T-cell (primary cell): ENCODE data around the gene HNRNPA1. TPM values are rescaled to one million over a fixed set of nuclear protein-coding genes. Genes with fewer than 3 reads are reported as not detected.
A peak's percentile ranks its signal among the peaks of the same experiment; 100 is the strongest.

Source experiments
- ATAC-seq, 4 experiments: fragments of 200-7000 bp in 3 of 4; fragments of 150-1000 bp in 1 of 4; cut with Tn5 transposase; replicated peaks in 1 of 4; 1 replicate in 3 of 4; 2 replicates in 1 of 4; pipeline ENCODE4 v1.10.0; 2021; ENCODE audit warnings: moderate library complexity in 3 of 4, mild to moderate bottlenecking in 2 of 4, moderate number of reproducible peaks in 1 of 4
- CTCF ChIA-PET, 2 donors: fragments of 300-600 bp; sonication (Branson Sonifier 250); formaldehyde crosslinking; loops; one replicate each; lab custom pipeline; 2022; ENCODE audit warnings: antibody characterized with exemption in 2 of 2; lab: Charles Lee
- POLR2A ChIA-PET, 2 donors: fragments of 300-600 bp; sonication (Branson Sonifier 250); formaldehyde crosslinking; loops; one replicate each; lab custom pipeline; 2022; ENCODE audit warnings: antibody characterized with exemption in 2 of 2; lab: Charles Lee
- DNase-seq, 35 experiments: peaks; one replicate each; pipeline versions ENCODE4 v3.0.0 to v3.0.0-alpha.2; 2013 to 2023
- H3K27ac ChIP-seq: one replicate; pipeline ENCODE4 v1.5.1; 2013; ENCODE audit warnings: low read length
- H3K27me3 ChIP-seq, 2 experiments: replicated peaks in 1 of 2; 1 replicate in 1 of 2; 2 replicates in 1 of 2; pipeline versions ENCODE4 v1.6.1 to v1.7.0; 2013; ENCODE audit warnings: low read length in 1 of 2, mixed read lengths in 1 of 2; ENCODE audit not compliant: control insufficient read depth in 2 of 2, insufficient read depth in 2 of 2; ENCODE audit errors: extremely low read depth in 1 of 2
- H3K36me3 ChIP-seq, 2 donors: 1 replicate in 1 of 2; 2 replicates in 1 of 2; pipeline versions ENCODE4 v1.6.1 to v1.7.0; 2013; ENCODE audit warnings: low read length in 1 of 2; ENCODE audit not compliant: control insufficient read depth in 2 of 2, insufficient read depth in 1 of 2; ENCODE audit errors: extremely low read depth in 1 of 2
- H3K4me1 ChIP-seq, 2 experiments: 1 replicate in 1 of 2; 2 replicates in 1 of 2; pipeline versions ENCODE4 v1.6.1 to v1.7.0; 2013; ENCODE audit warnings: low read length in 2 of 2, mixed read lengths in 1 of 2; ENCODE audit not compliant: insufficient read depth in 2 of 2, control insufficient read depth in 1 of 2; ENCODE audit errors: extremely low read depth in 1 of 2
- H3K4me3 ChIP-seq, 2 donors: 1 replicate in 1 of 2; 2 replicates in 1 of 2; pipeline versions ENCODE4 v1.5.1 to v1.7.0; 2013; ENCODE audit warnings: mild to moderate bottlenecking in 2 of 2, low read length in 1 of 2, moderate library complexity in 1 of 2; ENCODE audit not compliant: control insufficient read depth in 1 of 2; ENCODE audit errors: extremely low read depth in 1 of 2
- H3K9me3 ChIP-seq: 2 replicates; pipeline ENCODE4 v1.7.0; 2013
- H3K27ac Mint-ChIP-seq, 2 donors: one replicate each; pipeline ENCODE4 v1.8.0; 2020 to 2021; ENCODE audit warnings: mild to moderate bottlenecking in 2 of 2, mixed read lengths in 2 of 2
- H3K27me3 Mint-ChIP-seq, 2 donors: one replicate each; pipeline ENCODE4 v1.8.0; 2021 to 2022; ENCODE audit warnings: mixed read lengths in 2 of 2
- H3K36me3 Mint-ChIP-seq: one replicate; pipeline ENCODE4 v1.8.0; 2021; ENCODE audit warnings: mixed read lengths
- H3K4me1 Mint-ChIP-seq, 3 donors: one replicate each; pipeline ENCODE4 v1.8.0; 2020 to 2022; ENCODE audit warnings: mixed read lengths in 3 of 3, mild to moderate bottlenecking in 1 of 3
- H3K4me3 Mint-ChIP-seq, 3 donors: one replicate each; pipeline ENCODE4 v1.8.0; 2020 to 2022; ENCODE audit warnings: mild to moderate bottlenecking in 3 of 3, mixed read lengths in 3 of 3, moderate library complexity in 3 of 3
- H3K9me3 Mint-ChIP-seq, 3 donors: one replicate each; pipeline ENCODE4 v1.8.0; 2020 to 2022; ENCODE audit warnings: mixed read lengths in 3 of 3
- WGBS: methylation state at CpG from one replicate; pipeline ENCODE4 v1.1.5; 2013; ENCODE audit warnings: missing lambda C conversion rate; ENCODE audit not compliant: insufficient coverage; 5-methylcytosine and 5-hydroxymethylcytosine counted together
- total RNA-seq, 35 experiments: library from RNA in 6 of 35; stranded (reverse) in 6 of 35; fragments of 120-200 nt in 1 of 35; gene quantifications; one replicate each; pipeline versions ENCODE4 v1.2.1 to v1.2.4 and lab custom pipeline; 2013 to 2026

The HNRNPA1 gene
- total RNA-seq, 5 donors from 2014 or later (not counting 1 experiment from before 2014, with no cell fraction given), result 1,133 to 1,642 (median 1,239) TPM

DNA sequence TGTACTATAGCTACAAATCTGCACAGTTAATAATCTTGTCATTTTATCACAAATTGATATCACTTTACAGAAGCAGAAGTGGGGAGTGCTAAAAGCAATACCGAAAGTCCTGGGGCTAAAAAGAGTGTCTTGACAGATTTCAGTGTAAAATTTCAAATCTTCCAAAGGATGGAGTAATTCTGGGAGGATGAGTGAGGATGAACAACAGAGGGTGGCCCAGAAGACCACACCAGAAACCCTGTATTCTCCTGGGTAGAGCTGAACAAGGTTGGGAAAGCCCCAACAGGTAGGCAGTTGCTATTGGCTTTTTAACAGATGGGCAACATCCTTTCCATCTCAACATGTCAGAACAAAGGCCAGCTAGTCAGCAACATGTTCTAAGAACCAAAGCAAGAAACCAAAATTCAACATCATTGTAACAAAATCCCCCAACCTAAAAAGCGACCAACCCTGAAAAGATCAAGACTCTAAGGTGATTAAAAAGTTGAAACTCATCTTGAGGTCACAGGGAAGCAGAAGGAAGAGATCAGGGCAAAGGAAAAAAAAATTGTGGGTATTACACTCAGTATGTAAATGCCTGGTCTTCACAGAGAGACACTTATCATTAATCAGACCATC lies 39.4 kb upstream of the HNRNPA1 start:
- Mint-ChIP-seq H3K4me1 (no peaks in the 10 kb centered on the region), H3K4me3 (no peak overlapping the region), H3K27ac (no peak overlapping the region), H3K27me3 (no peaks in the 10 kb centered on the region), H3K9me3 (no peaks in the 10 kb centered on the region), H3K36me3 (peaks cover 28% of the 10 kb centered on the region)
- ATAC-seq (no peak), DNase-seq (no peak)
- Histone ChIP-seq H3K27ac (no peak overlapping the region), H3K9me3 (no peaks in the 10 kb centered on the region), H3K4me3 (no peak overlapping the region), H3K4me1 (no peaks in the 10 kb centered on the region), H3K27me3 (no peaks in the 10 kb centered on the region), H3K36me3 (peaks cover 6 to 34% of the 10 kb centered on the region in 2 donors)
- no CpG with 5 or more reads among the region's 2 CpGs for WGBS
- ChIA-PET CTCF (interaction anchor here in 1 of 2 donors (0.5 to 0.6 kb wide), 2 partner anchors 96 to 232 kb away, joined by 3 to 4 read pairs; partner anchors contain the start of gene HOXC8), POLR2A (no interaction called here)

DNA sequence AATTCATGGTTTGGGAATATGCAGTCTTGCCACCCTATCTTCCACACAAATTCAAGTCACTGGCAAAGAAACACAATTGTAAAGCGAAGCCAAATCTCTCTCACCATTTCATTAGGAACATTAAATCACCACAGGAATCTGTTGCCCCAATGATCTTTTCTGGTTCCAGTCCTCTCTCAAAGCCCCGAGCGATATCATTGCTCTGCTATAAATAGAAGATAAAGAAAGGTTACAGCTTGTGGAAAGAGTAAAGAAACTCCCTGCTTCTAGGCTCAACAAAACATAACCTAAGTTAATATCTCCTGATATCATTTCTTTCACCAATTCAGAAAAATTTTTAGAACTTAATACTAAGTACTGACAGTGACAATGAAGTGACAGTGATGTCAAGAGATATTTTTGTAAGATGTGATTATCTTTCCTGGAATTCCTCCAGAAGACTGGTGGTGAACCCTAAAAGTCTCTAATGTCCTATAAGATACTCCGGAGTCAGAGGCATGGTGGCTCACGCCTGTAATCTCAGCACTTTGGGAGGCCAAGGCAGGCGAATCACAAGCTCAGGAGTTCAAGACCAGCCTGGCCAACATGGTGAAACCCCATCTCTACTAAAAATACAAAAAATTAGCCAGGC lies 34.4 kb upstream of the HNRNPA1 start:
- POLR2A ChIA-PET, result no interaction called here
- Mint-ChIP-seq H3K4me1 (peaks cover 4 to 5% (median 5%) of the 10 kb centered on the region in 3 donors), H3K9me3 (no peaks in the 10 kb centered on the region), H3K36me3 (peaks cover 36% of the 10 kb centered on the region), H3K27ac (no peak overlapping the region), H3K4me3 (no peak overlapping the region), H3K27me3 (no peaks in the 10 kb centered on the region)
- H3K4me3 ChIP-seq, result no peak overlapping the region
- CTCF ChIA-PET, result interaction anchor here in 1 of 2 donors (0.7 kb wide), 1 partner anchor 11 kb away, joined by 7 read pairs; no protein-coding TSS in a partner anchor
- ATAC-seq, result no peak
- DNase-seq, result no peak
- H3K27me3 ChIP-seq, result no peaks in the 10 kb centered on the region
- H3K27ac ChIP-seq, result no peak overlapping the region
- H3K9me3 ChIP-seq, result no peaks in the 10 kb centered on the region
- H3K36me3 ChIP-seq, result peaks cover 5 to 24% of the 10 kb centered on the region in 2 donors
- 92% methylated on average over 2 of the region's 6 CpGs for WGBS
- peaks cover 0 to 5% of the 10 kb centered on the region in 2 experiments for H3K4me1 ChIP-seq

- Histone ChIP-seq H3K27me3 (no peaks in the 10 kb centered on the region), H3K36me3 (peaks cover 5 to 23% of the 10 kb centered on the region in 2 donors), H3K27ac (no peak overlapping the region), H3K4me1 (peaks cover 0 to 5% of the 10 kb centered on the region in 2 experiments), H3K9me3 (no peaks in the 10 kb centered on the region), H3K4me3 (no peak overlapping the region)
- CTCF ChIA-PET, result interaction anchor here in 1 of 2 donors (0.6 to 1.1 kb wide), 4 partner anchors 10 to 132 kb away, joined by 3 to 4 read pairs (median 4); partner anchors contain the start of gene COPZ1
- no peak for ATAC-seq
- DNase-seq, result no peak
- Mint-ChIP-seq H3K27ac (peak overlapping the region in 1 of 2 donors; percentile 71), H3K27me3 (no peaks in the 10 kb centered on the region), H3K9me3 (no peaks in the 10 kb centered on the region), H3K36me3 (peaks cover 36% of the 10 kb centered on the region), H3K4me3 (no peak overlapping the region), H3K4me1 (peaks cover 5 to 7% (median 6%) of the 10 kb centered on the region in 3 donors)
- POLR2A ChIA-PET, result no interaction called here
- WGBS, result no CpG with 5 or more reads among the region's 5 CpGs
Observed at GRCh38 chr12:54249489-54249888, 31.0 kb upstream of the HNRNPA1 start.

- Mint-ChIP-seq H3K4me3 (no peak overlapping the region), H3K9me3 (no peaks in the 10 kb centered on the region), H3K36me3 (peaks cover 41% of the 10 kb centered on the region), H3K27ac (no peak overlapping the region), H3K27me3 (no peaks in the 10 kb centered on the region), H3K4me1 (peaks cover 5 to 10% (median 7%) of the 10 kb centered on the region in 3 donors)
- Histone ChIP-seq H3K36me3 (peaks cover 5 to 37% of the 10 kb centered on the region in 2 donors), H3K4me3 (no peak overlapping the region), H3K27me3 (no peaks in the 10 kb centered on the region), H3K9me3 (no peaks in the 10 kb centered on the region), H3K27ac (no peak overlapping the region), H3K4me1 (peaks cover 0 to 5% of the 10 kb centered on the region in 2 experiments)
- ChIA-PET POLR2A (interaction anchor here (0.6 to 0.8 kb wide), 4 partner anchors 29 to 360 kb away, joined by 3 to 9 read pairs (median 6); partner anchors contain the start of gene HNRNPA1 (in 1 of the 2)), CTCF (interaction anchor here (0.5 to 2.5 kb wide), 33 partner anchors 8 to 264 kb away, joined by 3 to 29 read pairs (median 4); partner anchors contain the start of genes COPZ1 (in 2 of the 2), CBX5 (in 1 of the 2) and HNRNPA1 (in 1 of the 2))
- ATAC-seq (peak; percentile 55 to 70 (median 60)), DNase-seq (peak in 7 of 35 experiments; percentile 4 to 70 (median 17))
- WGBS, result no CpG with 5 or more reads among the region's 1 CpG
Observed at GRCh38 chr12:54251667-54252284, 28.8 kb upstream of the HNRNPA1 start.

- DNase-seq (no peak), ATAC-seq (no peak)
- Histone ChIP-seq H3K9me3 (no peaks in the 10 kb centered on the region), H3K27ac (no peak overlapping the region), H3K4me1 (peaks cover 0 to 5% of the 10 kb centered on the region in 2 experiments), H3K27me3 (no peaks in the 10 kb centered on the region), H3K36me3 (peaks cover 0 to 41% of the 10 kb centered on the region in 2 donors), H3K4me3 (no peak overlapping the region)
- ChIA-PET CTCF (interaction anchor here (0.6 to 1.9 kb wide), 6 partner anchors 15 to 280 kb away, joined by 3 to 9 read pairs (median 4); no protein-coding TSS in a partner anchor), POLR2A (interaction anchor here (0.6 to 0.8 kb wide), 2 partner anchors 9 to 44 kb away, joined by 5 to 11 read pairs; no protein-coding TSS in a partner anchor)
- WGBS, result 100% methylated on average over 1 of the region's 4 CpGs
- peaks cover 39% of the 10 kb centered on the region for H3K36me3 Mint-ChIP-seq
- H3K27me3 Mint-ChIP-seq, result no peaks in the 10 kb centered on the region
- H3K4me1 Mint-ChIP-seq, result peaks cover 7 to 17% (median 10%) of the 10 kb centered on the region in 3 donors
- no peak overlapping the region for H3K4me3 Mint-ChIP-seq
- no peak overlapping the region for H3K27ac Mint-ChIP-seq
- H3K9me3 Mint-ChIP-seq, result no peaks in the 10 kb centered on the region
Observed at GRCh38 chr12:54253240-54253639, 27.3 kb upstream of the HNRNPA1 start.

GRCh38 chr12:54257332-54257731 lies 23.2 kb upstream of the HNRNPA1 start:
- 100% methylated on average over 1 of the region's 8 CpGs for WGBS
- no peaks in the 10 kb centered on the region for H3K9me3 Mint-ChIP-seq
- Histone ChIP-seq H3K27me3 (no peaks in the 10 kb centered on the region), H3K4me3 (no peak overlapping the region), H3K36me3 (peaks cover 0 to 30% of the 10 kb centered on the region in 2 donors), H3K27ac (no peak overlapping the region), H3K9me3 (no peaks in the 10 kb centered on the region), H3K4me1 (peaks cover 7 to 14% of the 10 kb centered on the region in 2 experiments)
- POLR2A ChIA-PET, result no interaction called here
- CTCF ChIA-PET, result interaction anchor here in 1 of 2 donors (0.6 to 1.0 kb wide), 2 partner anchors 11 to 15 kb away, joined by 3 to 7 read pairs; no protein-coding TSS in a partner anchor
- H3K36me3 Mint-ChIP-seq, result peaks cover 21% of the 10 kb centered on the region
- H3K4me3 Mint-ChIP-seq, result no peak overlapping the region
- ATAC-seq, result no peak
- H3K4me1 Mint-ChIP-seq, result peaks cover 22 to 29% (median 25%) of the 10 kb centered on the region in 3 donors
- no peak overlapping the region for H3K27ac Mint-ChIP-seq
- H3K27me3 Mint-ChIP-seq, result no peaks in the 10 kb centered on the region
- no peak for DNase-seq
